Naive thymus-derived CD4-positive, alpha-beta T cell (primary cell): Measurements from ENCODE around the gene KIF19. TPM values are rescaled to one million over a fixed set of nuclear protein-coding genes. Genes with fewer than 3 reads are reported as not detected.

Experiments used
- ATAC-seq: fragments of 150-1000 bp; cut with Tn5 transposase; 2 replicates; pipeline ENCODE4 v1.10.0; 2021; ENCODE audit warnings: mild to moderate bottlenecking, moderate library complexity
- CTCF ChIA-PET: fragments of 350-600 bp; sonication (Branson Sonifier 250); formaldehyde crosslinking; loops from one replicate; lab custom pipeline; 2021; ENCODE audit warnings: antibody characterized with exemption; lab: Charles Lee
- POLR2A ChIA-PET: fragments of 350-600 bp; sonication (Branson Sonifier 250); formaldehyde crosslinking; loops from one replicate; lab custom pipeline; 2021; ENCODE audit warnings: antibody characterized with exemption, inconsistent platforms; lab: Charles Lee
- DNase-seq, 9 donors: peaks; one replicate each; pipeline versions ENCODE4 v3.0.0 to v3.0.0-alpha.2; 2020 to 2022; ENCODE audit warnings: mixed read lengths in 1 of 9
- H3K27ac ChIP-seq: one replicate; pipeline ENCODE4 v1.7.0; 2013; ENCODE audit warnings: mild to moderate bottlenecking, low read depth, low read length, moderate library complexity
- H3K27me3 ChIP-seq, 2 donors: one replicate each; pipeline ENCODE4 v1.7.0; 2013; ENCODE audit warnings: low read length in 2 of 2, mild to moderate bottlenecking in 2 of 2, moderate library complexity in 2 of 2; ENCODE audit not compliant: control insufficient read depth in 2 of 2, insufficient read depth in 2 of 2
- H3K36me3 ChIP-seq, 3 experiments: 1 replicate in 2 of 3; 2 replicates in 1 of 3; pipeline ENCODE4 v1.7.0; 2013; ENCODE audit warnings: low read length in 3 of 3, mild to moderate bottlenecking in 3 of 3, moderate library complexity in 1 of 3; ENCODE audit not compliant: insufficient read depth in 3 of 3, control insufficient read depth in 2 of 3
- H3K4me1 ChIP-seq, 2 donors: one replicate each; pipeline ENCODE4 v1.7.0; 2013; ENCODE audit warnings: low read length in 2 of 2, mild to moderate bottlenecking in 2 of 2, moderate library complexity in 1 of 2; ENCODE audit not compliant: control insufficient read depth in 2 of 2, insufficient read depth in 2 of 2
- H3K4me3 ChIP-seq: 2 replicates; pipeline ENCODE4 v1.7.0; 2013; ENCODE audit warnings: mild to moderate bottlenecking, low read length
- H3K9me3 ChIP-seq, 3 experiments: 1 replicate in 2 of 3; 2 replicates in 1 of 3; pipeline ENCODE4 v1.7.0; 2013; ENCODE audit warnings: low read length in 3 of 3; ENCODE audit not compliant: control insufficient read depth in 2 of 3
- H3K27ac Mint-ChIP-seq, 9 donors: one replicate each; pipeline ENCODE4 v1.8.0; 2020 to 2022; ENCODE audit warnings: mixed read lengths in 9 of 9, mild to moderate bottlenecking in 8 of 9, moderate library complexity in 5 of 9, inconsistent platforms in 2 of 9
- H3K27me3 Mint-ChIP-seq, 5 donors: one replicate each; pipeline ENCODE4 v1.8.0; 2021 to 2022; ENCODE audit warnings: mixed read lengths in 5 of 5, mild to moderate bottlenecking in 1 of 5
- H3K36me3 Mint-ChIP-seq, 5 donors: one replicate each; pipeline ENCODE4 v1.8.0; 2020 to 2022; ENCODE audit warnings: mixed read lengths in 5 of 5, mild to moderate bottlenecking in 3 of 5, inconsistent platforms in 1 of 5
- H3K4me1 Mint-ChIP-seq, 7 donors: one replicate each; pipeline ENCODE4 v1.8.0; 2020 to 2022; ENCODE audit warnings: mixed read lengths in 7 of 7, mild to moderate bottlenecking in 3 of 7, inconsistent platforms in 1 of 7
- H3K4me3 Mint-ChIP-seq, 10 donors: one replicate each; pipeline ENCODE4 v1.8.0; 2020 to 2022; ENCODE audit warnings: mild to moderate bottlenecking in 10 of 10, mixed read lengths in 10 of 10, moderate library complexity in 6 of 10, inconsistent platforms in 2 of 10
- H3K9me3 Mint-ChIP-seq, 11 donors: one replicate each; pipeline ENCODE4 v1.8.0; 2020 to 2022; ENCODE audit warnings: mixed read lengths in 11 of 11, mild to moderate bottlenecking in 4 of 11, inconsistent platforms in 1 of 11, moderate library complexity in 1 of 11
- intact Hi-C, 2 donors: fragments of 100-400 bp; cut with micrococcal nuclease; formaldehyde crosslinking; loops; one replicate each; pipeline ENCODE4 v1.15.1; 2023
- polyA plus RNA-seq, 2 donors: library from polyadenylated mRNA; unstranded; fragments of 300-500 nt; fragmentation: Illumina TruSeq; gene quantifications; one replicate each; pipeline ENCODE4 v1.2.3, GENCODE V29; 2021
- total RNA-seq, 6 experiments: library from RNA in 5 of 6; stranded (reverse) in 5 of 6; gene quantifications; 1 replicate in 5 of 6; 2 replicates in 1 of 6; pipeline ENCODE4 v1.2.3 and lab custom pipeline; 2021 to 2026

KIF19 gene
- total and polyA plus RNA-seq, 7 experiments from 2014 or later = 0.34 to 1.2 (median 0.47) TPM; not detected in 3

DNA sequence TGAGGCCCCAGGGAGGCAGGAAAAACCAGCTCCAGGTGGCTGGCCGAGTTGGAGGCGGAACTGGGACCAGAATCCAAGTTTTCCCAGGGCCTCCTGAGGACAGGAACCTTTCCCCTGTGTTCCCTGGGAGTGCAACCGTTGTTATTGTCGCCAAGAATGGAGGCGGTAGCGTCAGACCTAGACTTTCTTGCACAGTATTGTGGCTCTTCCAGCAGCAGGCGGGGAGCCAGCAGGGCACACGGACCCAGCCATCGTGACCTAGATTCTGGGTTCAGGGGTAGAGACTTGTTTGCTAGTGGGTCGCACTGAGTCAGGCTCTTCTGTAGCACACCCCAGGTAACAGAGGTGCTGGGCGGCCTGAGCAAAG is 667 bp upstream of the KIF19 start:
- peaks cover 0 to 4% of the 10 kb centered on the region in 2 donors for H3K27me3 ChIP-seq
- ATAC-seq (peak; percentile 8), DNase-seq (no peak)
- peaks cover 0 to 1% (median 0%) of the 10 kb centered on the region in 11 donors for H3K9me3 Mint-ChIP-seq
- intact Hi-C loops = no loop called here
- ChIA-PET POLR2A (no interaction called here), CTCF (no interaction called here)
- peaks cover 13 to 32% (median 16%) of the 10 kb centered on the region in 7 donors for H3K4me1 Mint-ChIP-seq
- H3K9me3 ChIP-seq = no peaks in the 10 kb centered on the region
- H3K36me3 Mint-ChIP-seq = peaks cover 0 to 5% (median 0%) of the 10 kb centered on the region in 5 donors
- H3K4me3 ChIP-seq = no peak overlapping the region
- H3K27me3 Mint-ChIP-seq = peaks cover 17 to 46% (median 21%) of the 10 kb centered on the region in 5 donors
- no peaks in the 10 kb centered on the region for H3K36me3 ChIP-seq
- peak overlapping the region; percentile 28 to 69 (median 62) for H3K4me3 Mint-ChIP-seq
- peaks cover 9 to 27% of the 10 kb centered on the region in 2 donors for H3K4me1 ChIP-seq
- H3K27ac Mint-ChIP-seq = no peak overlapping the region
- no peak overlapping the region for H3K27ac ChIP-seq

DNA sequence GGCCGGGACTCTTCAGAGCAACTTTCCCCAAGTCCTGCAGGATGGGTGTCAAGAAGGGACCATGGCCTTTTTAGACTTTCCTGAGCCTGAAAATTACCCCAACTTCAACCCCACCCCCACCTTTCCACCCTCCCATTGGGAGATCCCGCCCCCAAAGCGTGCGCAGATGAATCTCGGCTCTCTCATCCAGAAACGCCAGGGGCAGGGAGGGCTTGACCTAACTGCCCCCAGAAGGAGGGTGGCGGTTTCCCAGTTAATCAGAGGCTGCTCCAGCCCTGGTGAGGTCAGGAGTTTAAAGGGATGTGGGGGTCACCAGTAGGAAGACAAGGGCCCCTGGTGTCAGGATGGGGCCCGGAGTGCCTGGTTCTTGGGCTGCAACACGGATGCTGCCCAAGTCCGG is 480 bp downstream of the KIF19 start:
- H3K9me3 ChIP-seq = no peaks in the 10 kb centered on the region
- peaks cover 0 to 4% of the 10 kb centered on the region in 2 donors for H3K27me3 ChIP-seq
- DNase-seq = no peak
- H3K9me3 Mint-ChIP-seq = peaks cover 0 to 1% (median 0%) of the 10 kb centered on the region in 11 donors
- no peak for ATAC-seq
- peaks cover 13 to 32% (median 16%) of the 10 kb centered on the region in 7 donors for H3K4me1 Mint-ChIP-seq
- H3K36me3 Mint-ChIP-seq = peaks cover 0 to 5% (median 0%) of the 10 kb centered on the region in 5 donors
- ChIA-PET CTCF (no interaction called here), POLR2A (no interaction called here)
- no peaks in the 10 kb centered on the region for H3K36me3 ChIP-seq
- peak overlapping the region in 8 of 10 donors; percentile 10 to 66 (median 39) for H3K4me3 Mint-ChIP-seq
- H3K4me1 ChIP-seq = peaks cover 9 to 27% of the 10 kb centered on the region in 2 donors
- H3K27ac ChIP-seq = no peak overlapping the region
- peak overlapping the region; percentile 48 for H3K4me3 ChIP-seq
- intact Hi-C loops = no loop called here
- peaks cover 17 to 48% (median 21%) of the 10 kb centered on the region in 5 donors for H3K27me3 Mint-ChIP-seq
- no peak overlapping the region for H3K27ac Mint-ChIP-seq

DNA sequence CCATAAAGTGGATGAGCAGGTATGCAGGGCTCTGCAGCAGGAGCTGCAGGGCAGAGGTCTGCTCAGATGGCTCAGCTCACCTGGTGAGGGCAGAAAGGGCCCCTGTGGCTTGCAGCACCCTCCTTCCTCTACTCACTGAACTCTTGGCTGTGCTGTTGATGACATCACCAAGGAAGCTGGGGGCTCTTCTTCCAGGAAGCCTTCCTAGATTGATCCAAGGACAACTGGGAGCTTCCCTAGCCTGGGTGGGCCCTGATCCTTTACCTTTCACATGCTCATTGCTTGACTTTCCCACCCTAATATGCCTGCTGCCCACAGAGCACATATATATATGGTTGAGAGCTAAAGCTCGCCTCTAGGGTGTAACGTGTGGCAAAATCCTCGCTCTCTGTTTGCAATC is 2.5 kb downstream of the KIF19 start:
- intact Hi-C loops = no loop called here
- ChIA-PET CTCF (interaction anchor here (0.7 kb wide), 1 partner anchor 404 kb away, joined by 5 read pairs; no protein-coding TSS in a partner anchor), POLR2A (no interaction called here)
- Histone ChIP-seq H3K27ac (no peak overlapping the region), H3K4me3 (no peak overlapping the region), H3K9me3 (no peaks in the 10 kb centered on the region), H3K27me3 (peaks cover 0 to 4% of the 10 kb centered on the region in 2 donors), H3K4me1 (peaks cover 9 to 27% of the 10 kb centered on the region in 2 donors), H3K36me3 (no peaks in the 10 kb centered on the region)
- Mint-ChIP-seq H3K4me3 (peak overlapping the region in 1 of 10 donors; percentile 1), H3K27me3 (peaks cover 11 to 36% (median 15%) of the 10 kb centered on the region in 5 donors), H3K9me3 (peaks cover 0 to 1% (median 0%) of the 10 kb centered on the region in 11 donors), H3K27ac (peak overlapping the region in 2 of 9 donors; percentile 39 to 51), H3K36me3 (peaks cover 0 to 5% (median 0%) of the 10 kb centered on the region in 5 donors), H3K4me1 (peaks cover 13 to 32% (median 16%) of the 10 kb centered on the region in 7 donors)
- DNase-seq (no peak), ATAC-seq (no peak)

DNA sequence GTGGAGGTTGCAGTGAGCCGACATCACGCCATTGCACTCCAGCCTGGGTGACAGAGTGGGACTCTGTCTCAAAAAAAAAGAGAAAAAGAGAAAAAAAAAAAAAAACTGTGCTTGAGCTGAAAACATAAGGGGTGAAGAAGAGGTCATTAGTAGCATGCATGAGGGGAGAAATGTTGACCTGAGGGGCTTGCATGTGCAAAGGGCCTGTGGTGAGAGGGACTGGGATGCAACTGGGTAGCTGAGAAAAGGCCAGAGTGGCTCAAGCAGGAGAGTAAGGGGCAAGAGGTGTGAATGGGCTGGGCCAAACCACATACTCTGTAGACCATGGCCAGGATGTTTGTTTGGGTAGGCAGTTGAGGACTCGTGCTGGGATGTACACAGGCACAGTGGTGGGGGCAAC is 3.4 kb downstream of the KIF19 start:
- Histone ChIP-seq H3K4me1 (peaks cover 9 to 27% of the 10 kb centered on the region in 2 donors), H3K4me3 (no peak overlapping the region), H3K27me3 (peaks cover 0 to 4% of the 10 kb centered on the region in 2 donors), H3K27ac (no peak overlapping the region), H3K36me3 (no peaks in the 10 kb centered on the region), H3K9me3 (no peaks in the 10 kb centered on the region)
- Mint-ChIP-seq H3K36me3 (peaks cover 0 to 5% (median 0%) of the 10 kb centered on the region in 5 donors), H3K4me1 (peaks cover 13 to 31% (median 16%) of the 10 kb centered on the region in 7 donors), H3K27ac (peak overlapping the region in 1 of 9 donors; percentile 21), H3K4me3 (peak overlapping the region in 2 of 10 donors; percentile 3 to 17), H3K9me3 (peaks cover 0 to 1% (median 0%) of the 10 kb centered on the region in 11 donors), H3K27me3 (peaks cover 8 to 31% (median 11%) of the 10 kb centered on the region in 5 donors)
- CTCF ChIA-PET = interaction anchor here (0.7 to 0.9 kb wide), 2 partner anchors 29 to 403 kb away, joined by 4 to 5 read pairs; no protein-coding TSS in a partner anchor
- POLR2A ChIA-PET = no interaction called here
- intact Hi-C loops = no loop called here
- ATAC-seq = no peak
- DNase-seq = no peak

DNA sequence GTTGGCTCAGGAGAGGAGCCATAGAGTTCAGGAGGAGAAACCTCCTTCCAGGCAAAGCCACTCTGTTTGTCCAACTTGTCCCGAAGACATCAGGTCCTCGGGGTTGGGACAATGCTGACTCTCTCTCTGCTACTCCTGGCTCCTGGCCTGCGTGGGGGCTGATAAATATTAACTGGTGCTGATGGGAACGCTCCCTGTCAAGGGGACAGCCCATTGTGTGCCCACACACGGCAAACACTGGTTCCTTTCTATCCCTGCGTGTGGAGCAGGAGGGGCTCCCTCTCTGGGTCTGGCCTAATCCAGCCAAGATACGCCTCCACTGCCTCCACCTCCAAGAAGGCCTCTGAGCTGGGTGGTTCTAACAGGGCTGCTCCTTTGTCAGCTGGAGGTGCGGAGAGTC is 4.4 kb downstream of the KIF19 start:
- ChIA-PET POLR2A (no interaction called here), CTCF (no interaction called here)
- Mint-ChIP-seq H3K36me3 (peaks cover 0 to 5% (median 0%) of the 10 kb centered on the region in 5 donors), H3K27ac (no peak overlapping the region), H3K4me1 (peaks cover 13 to 33% (median 16%) of the 10 kb centered on the region in 7 donors), H3K4me3 (no peak overlapping the region), H3K27me3 (peaks cover 8 to 21% (median 11%) of the 10 kb centered on the region in 5 donors), H3K9me3 (no peaks in the 10 kb centered on the region)
- ATAC-seq (no peak), DNase-seq (no peak)
- intact Hi-C loops = no loop called here
- H3K36me3 ChIP-seq = no peaks in the 10 kb centered on the region
- H3K4me1 ChIP-seq = peaks cover 9 to 27% of the 10 kb centered on the region in 2 donors
- H3K27ac ChIP-seq = no peak overlapping the region
- H3K4me3 ChIP-seq = no peak overlapping the region
- peaks cover 0 to 4% of the 10 kb centered on the region in 2 donors for H3K27me3 ChIP-seq
- no peaks in the 10 kb centered on the region for H3K9me3 ChIP-seq

DNA sequence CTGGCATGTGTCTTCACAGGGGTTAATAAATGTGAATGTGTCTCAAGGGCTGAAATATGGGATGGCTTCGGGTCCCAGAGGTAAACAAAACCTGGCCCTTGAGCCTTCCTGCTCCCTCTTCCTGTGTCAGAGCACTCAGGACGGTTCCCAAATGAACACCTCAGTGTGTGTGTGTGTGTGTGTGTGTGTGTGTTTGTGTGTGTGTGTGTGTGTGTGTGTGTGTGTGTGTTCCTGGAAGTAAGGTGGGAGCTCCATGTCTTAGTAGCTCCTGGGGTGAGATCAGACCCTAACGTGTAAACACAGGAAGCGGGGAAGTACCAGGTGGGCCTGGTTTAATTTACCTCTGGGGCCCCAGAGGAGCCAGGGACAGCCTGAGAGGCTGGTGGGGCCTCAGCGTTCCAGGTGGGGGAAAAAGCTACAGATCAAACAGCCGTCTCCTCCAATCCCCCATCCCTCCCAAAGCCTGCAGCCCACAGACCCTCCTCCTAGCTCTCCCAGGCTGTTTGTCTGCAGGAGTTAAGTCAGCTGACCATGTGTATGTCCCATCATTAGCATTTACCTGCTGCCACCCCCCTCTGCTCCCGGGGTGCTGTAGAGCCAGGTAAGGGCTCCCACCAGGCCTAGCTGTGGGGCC is 6.1 kb downstream of the KIF19 start:
- Histone ChIP-seq H3K27ac (no peak overlapping the region), H3K4me3 (no peak overlapping the region), H3K4me1 (peaks cover 0 to 19% of the 10 kb centered on the region in 2 donors), H3K27me3 (no peaks in the 10 kb centered on the region), H3K9me3 (no peaks in the 10 kb centered on the region), H3K36me3 (no peaks in the 10 kb centered on the region)
- no peak for ATAC-seq
- DNase-seq = no peak
- POLR2A ChIA-PET = no interaction called here
- peaks cover 8 to 28% (median 13%) of the 10 kb centered on the region in 7 donors for H3K4me1 Mint-ChIP-seq
- no peak overlapping the region for H3K4me3 Mint-ChIP-seq
- CTCF ChIA-PET = interaction anchor here (0.6 to 0.7 kb wide), 3 partner anchors 8 to 110 kb away, joined by 3 to 6 read pairs (median 4); no protein-coding TSS in a partner anchor
- H3K27me3 Mint-ChIP-seq = peaks cover 3 to 13% (median 7%) of the 10 kb centered on the region in 5 donors
- peaks cover 0 to 5% (median 0%) of the 10 kb centered on the region in 5 donors for H3K36me3 Mint-ChIP-seq
- no peak overlapping the region for H3K27ac Mint-ChIP-seq
- H3K9me3 Mint-ChIP-seq = no peaks in the 10 kb centered on the region
- intact Hi-C loops = no loop called here
